PFSK-1 (cell line): ENCODE results near the gene ZC3H18.

ENCODE experiments used
- FOXP2 ChIP-seq: optimal IDR thresholded peaks from 2 replicates; pipeline ENCODE3; 2011; ENCODE audit warnings: borderline replicate concordance, control low read depth, inconsistent platforms; ENCODE audit not compliant: insufficient read depth; ENCODE audit errors: extremely low read length, extremely low read depth
- POLR2AphosphoS5 ChIP-seq: IDR thresholded peaks from 2 replicates; pipeline ENCODE4 v1.6.1; 2012; ENCODE audit warnings: low read depth, mild to moderate bottlenecking, control low read depth, low read length, moderate library complexity
- REST ChIP-seq, 2 experiments: IDR thresholded peaks; 2 replicates each; pipeline versions ENCODE4 v1.6.1 to v1.8.0; 2011 to 2012; ENCODE audit warnings: low read depth in 2 of 2, low read length in 2 of 2, control low read depth in 1 of 2, inconsistent platforms in 1 of 2, mild to moderate bottlenecking in 1 of 2, moderate library complexity in 1 of 2; ENCODE audit not compliant: insufficient read depth in 1 of 2
- SIN3A ChIP-seq: IDR thresholded peaks from 2 replicates; pipeline ENCODE4 v1.6.1; 2012; ENCODE audit warnings: mild to moderate bottlenecking, low read length, moderate library complexity, borderline replicate concordance; ENCODE audit not compliant: insufficient read depth
- TAF1 ChIP-seq: IDR thresholded peaks from 2 replicates; pipeline ENCODE4 v1.6.1; 2012; ENCODE audit warnings: low read length, control low read depth, borderline replicate concordance; ENCODE audit not compliant: insufficient read depth

- TF ChIP-seq REST (IDR thresholded peaks at IDR 0.05; ENCODE audit: insufficient read depth in 1 of 2, low read depth in 2 of 2, low read length in 2 of 2) (no peak), TAF1 (no peak), POLR2AphosphoS5 (no peak), SIN3A (no peak), FOXP2 (no peak)
These were observed 44.0 kb downstream of the ZC3H18 start for GRCh38 chr16:88613911-88614817.
